ENCODE measurements around the gene FHIT. TPM values are rescaled to one million over a fixed set of nuclear protein-coding genes. Genes with fewer than 3 reads are reported as not detected.

Gene FHIT
- total RNA-seq, 4 donors from 2014 or later, result 4.4 to 10.6 (median 8.4) TPM

DNA sequence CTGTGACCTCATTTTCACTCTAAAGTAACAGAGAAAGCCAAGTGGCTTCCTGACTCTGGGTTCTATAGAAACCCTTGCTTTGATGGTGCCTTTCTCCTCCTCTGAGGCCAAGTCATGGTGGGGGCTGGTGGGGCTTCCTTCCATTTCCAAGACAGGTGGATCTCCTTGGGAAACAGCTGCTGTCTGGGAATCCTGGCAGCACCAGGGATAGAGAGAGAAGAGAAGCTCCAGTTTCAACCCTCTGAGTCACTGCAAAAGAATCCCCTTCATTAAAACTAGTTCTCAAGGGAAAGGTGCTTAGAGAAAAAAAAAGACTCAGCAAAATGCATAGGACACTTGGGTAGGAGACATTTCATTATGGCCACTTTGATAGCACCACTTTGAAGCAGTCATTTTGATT lies 614.4 kb downstream of the FHIT start:
- TF ChIP-seq, protein P1, sequence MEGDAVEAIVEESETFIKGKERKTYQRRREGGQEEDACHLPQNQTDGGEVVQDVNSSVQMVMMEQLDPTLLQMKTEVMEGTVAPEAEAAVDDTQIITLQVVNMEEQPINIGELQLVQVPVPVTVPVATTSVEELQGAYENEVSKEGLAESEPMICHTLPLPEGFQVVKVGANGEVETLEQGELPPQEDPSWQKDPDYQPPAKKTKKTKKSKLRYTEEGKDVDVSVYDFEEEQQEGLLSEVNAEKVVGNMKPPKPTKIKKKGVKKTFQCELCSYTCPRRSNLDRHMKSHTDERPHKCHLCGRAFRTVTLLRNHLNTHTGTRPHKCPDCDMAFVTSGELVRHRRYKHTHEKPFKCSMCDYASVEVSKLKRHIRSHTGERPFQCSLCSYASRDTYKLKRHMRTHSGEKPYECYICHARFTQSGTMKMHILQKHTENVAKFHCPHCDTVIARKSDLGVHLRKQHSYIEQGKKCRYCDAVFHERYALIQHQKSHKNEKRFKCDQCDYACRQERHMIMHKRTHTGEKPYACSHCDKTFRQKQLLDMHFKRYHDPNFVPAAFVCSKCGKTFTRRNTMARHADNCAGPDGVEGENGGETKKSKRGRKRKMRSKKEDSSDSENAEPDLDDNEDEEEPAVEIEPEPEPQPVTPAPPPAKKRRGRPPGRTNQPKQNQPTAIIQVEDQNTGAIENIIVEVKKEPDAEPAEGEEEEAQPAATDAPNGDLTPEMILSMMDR (IDR thresholded peaks at IDR 0.05; ENCODE audit: low read depth), result no peak

DNA sequence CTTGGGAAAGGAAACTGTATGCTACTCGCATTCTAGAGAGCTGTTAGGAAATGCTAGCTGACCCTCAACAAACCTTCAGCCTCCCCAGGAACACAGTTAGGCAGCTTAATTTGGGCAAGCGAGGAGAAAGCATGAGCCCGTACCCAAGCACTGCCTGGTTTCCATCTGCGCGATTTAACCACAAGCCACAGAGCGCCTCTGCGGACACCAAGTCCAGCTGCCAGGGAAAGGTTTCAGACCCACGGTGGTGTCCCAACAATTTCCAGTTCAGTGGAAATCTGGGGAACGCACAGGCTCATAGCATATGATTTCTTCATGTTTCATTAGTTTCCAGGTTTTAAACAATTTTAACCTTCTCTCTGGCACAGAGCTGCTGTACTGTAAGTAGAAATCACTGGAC lies 617.6 kb downstream of the FHIT start:
- TF ChIP-seq, protein P1 (IDR thresholded peaks at IDR 0.05; ENCODE audit: low read depth), result no peak

- TF ChIP-seq, protein P1 (IDR thresholded peaks at IDR 0.05; ENCODE audit: low read depth), result no peak
Measured at GRCh38 chr3:60631509-60631908, 619.7 kb downstream of the FHIT start.

GRCh38 chr3:60630953-60631352 lies 620.3 kb downstream of the FHIT start:
- TF ChIP-seq, protein P1 (IDR thresholded peaks at IDR 0.05; ENCODE audit: low read depth), result no peak

GRCh38 chr3:60629816-60630215 lies 621.4 kb downstream of the FHIT start:
- TF ChIP-seq, protein P1 (IDR thresholded peaks at IDR 0.05; ENCODE audit: low read depth), result no peak

DNA sequence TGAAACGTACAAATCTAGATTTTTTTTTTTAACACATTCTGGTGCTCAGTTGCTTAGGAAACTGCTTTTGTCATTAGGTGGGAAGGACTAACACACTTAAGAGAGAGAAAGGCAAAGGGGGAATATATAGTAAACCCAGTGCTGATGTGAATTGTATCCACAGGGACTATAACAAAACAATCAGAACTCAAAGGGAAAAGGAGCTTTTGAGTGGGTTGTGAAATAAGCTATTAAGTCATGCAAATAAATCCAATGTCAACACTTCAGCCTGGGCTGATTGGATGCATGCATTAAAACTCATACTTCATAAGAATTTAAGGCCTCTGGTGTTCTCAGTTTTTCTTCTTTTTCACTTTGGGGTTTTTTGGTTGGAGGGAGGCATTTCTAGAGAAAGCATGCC lies 628.9 kb downstream of the FHIT start:
- TF ChIP-seq, protein P1 (IDR thresholded peaks at IDR 0.05; ENCODE audit: low read depth), result no peak

DNA sequence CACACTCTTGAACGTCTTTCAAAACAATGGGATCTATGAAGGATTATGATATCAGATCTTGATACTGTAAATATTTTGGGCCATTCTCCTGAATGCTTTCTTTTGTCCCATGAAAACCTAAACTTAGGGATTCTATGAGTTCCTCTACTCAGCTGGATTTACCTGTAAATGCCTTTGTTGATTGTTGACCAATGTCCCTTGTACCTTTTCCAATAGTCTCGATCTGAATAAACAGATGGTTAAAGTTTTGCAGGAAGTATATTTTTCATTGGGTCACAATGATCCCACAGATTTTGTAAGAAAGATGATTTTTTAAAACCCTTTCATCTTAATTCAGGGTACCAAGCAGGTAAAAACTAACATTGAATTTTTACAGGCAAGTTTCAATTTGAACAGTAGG lies 634.1 kb downstream of the FHIT start:
- TF ChIP-seq, protein P1 (IDR thresholded peaks at IDR 0.05; ENCODE audit: low read depth), result no peak

All from subcutaneous adipose tissue (tissue), 4 donors.